SK-N-SH (cell line): ENCODE data around the gene STARD10. TPM values are rescaled to one million over a fixed set of nuclear protein-coding genes. Genes with fewer than 3 reads are reported as not detected.

Experiments
- CTCF ChIA-PET: fragments of 300-600, 350-600 bp; formaldehyde crosslinking; extraction: SDS; loops from one replicate; lab custom pipeline; 2021; lab: Yijun Ruan, JAX
- POLR2A ChIA-PET: fragments of 350-600 bp; sonication (Branson Sonifier 250); formaldehyde crosslinking; extraction: SDS; loops from one replicate; lab custom pipeline; 2020; ENCODE audit warnings: antibody characterized with exemption, inconsistent platforms; lab: Yijun Ruan, JAX
- DNase-seq: peaks from one replicate; pipeline ENCODE4 v3.0.0; 2012
- H2AFZ ChIP-seq: fragments of 200-600 bp; sonication (generic); 2 replicates; pipeline ENCODE4 v1.8.1; 2016; ENCODE audit warnings: antibody characterized with exemption, mild to moderate bottlenecking, low read depth
- H3F3A ChIP-seq: fragments of 200-600 bp; sonication (generic); replicated peaks from 2 replicates; pipeline ENCODE3; 2016; ENCODE audit warnings: antibody characterized with exemption, mild to moderate bottlenecking; ENCODE audit not compliant: insufficient read depth
- H3K27ac ChIP-seq, 2 experiments: fragments of 200-500 bp in 1 of 2; fragments of 200-600 bp in 1 of 2; sonication (Bioruptor generic) in 1 of 2; sonication (generic), shearing (Covaris generic) in 1 of 2; 2 replicates each; pipeline versions ENCODE4 v1.5.1 to v1.6.1; 2014 to 2016; ENCODE audit warnings: low read depth in 2 of 2, inconsistent platforms in 1 of 2, low read length in 1 of 2, mild to moderate bottlenecking in 1 of 2, mixed read lengths in 1 of 2
- H3K27me3 ChIP-seq: fragments of 200-600 bp; sonication (generic), shearing (Covaris generic); 2 replicates; pipeline ENCODE4 v1.6.1; 2016; ENCODE audit warnings: mixed run types; ENCODE audit not compliant: insufficient read depth
- H3K36me3 ChIP-seq, 2 experiments: fragments of 200-500 bp in 1 of 2; fragments of 200-600 bp in 1 of 2; sonication (Bioruptor generic) in 1 of 2; sonication (generic) in 1 of 2; replicated peaks in 1 of 2; 2 replicates each; pipeline versions ENCODE3 to v1.5.1; 2014 to 2016; ENCODE audit warnings: low read length in 1 of 2, mild to moderate bottlenecking in 1 of 2; ENCODE audit not compliant: insufficient read depth in 2 of 2, control insufficient read depth in 1 of 2
- H3K4me1 ChIP-seq, 2 experiments: fragments of 200-500 bp in 1 of 2; fragments of 200-600 bp in 1 of 2; sonication (Bioruptor generic) in 1 of 2; sonication (generic), shearing (Covaris generic) in 1 of 2; 2 replicates each; pipeline versions ENCODE4 v1.5.1 to v1.6.1; 2014 to 2016; ENCODE audit warnings: low read depth in 1 of 2, low read length in 1 of 2, mixed run types in 1 of 2; ENCODE audit not compliant: insufficient read depth in 2 of 2, control insufficient read depth in 1 of 2
- H3K4me2 ChIP-seq: fragments of 200-600 bp; sonication (generic), shearing (Covaris generic); 2 replicates; pipeline ENCODE4 v1.6.1; 2017; ENCODE audit warnings: mixed run types
- H3K4me3 ChIP-seq, 2 experiments: fragments of 200-500 bp in 1 of 2; fragments of 200-600 bp in 1 of 2; sonication (Bioruptor generic) in 1 of 2; sonication (generic), shearing (Covaris generic) in 1 of 2; 2 replicates each; pipeline versions ENCODE4 v1.5.1 to v1.8.1; 2014 to 2016; ENCODE audit warnings: low read depth in 2 of 2, inconsistent platforms in 1 of 2, low read length in 1 of 2, mild to moderate bottlenecking in 1 of 2, mixed read lengths in 1 of 2, moderate library complexity in 1 of 2
- H3K79me2 ChIP-seq: fragments of 200-600 bp; sonication (generic); 2 replicates; pipeline ENCODE4 v1.8.1; 2017; ENCODE audit warnings: mild to moderate bottlenecking; ENCODE audit not compliant: insufficient read depth
- H3K9ac ChIP-seq: fragments of 200-600 bp; sonication (generic); 2 replicates; pipeline ENCODE4 v1.6.1; 2017; ENCODE audit warnings: mixed run types
- H3K9me2 ChIP-seq: fragments of 200-600 bp; sonication (generic); 2 replicates; pipeline ENCODE4 v1.6.1; 2017; ENCODE audit warnings: mixed run types
- H3K9me3 ChIP-seq: fragments of 200-600 bp; sonication (generic); 2 replicates; pipeline ENCODE4 v1.6.1; 2017; ENCODE audit warnings: mixed run types, mild to moderate bottlenecking, moderate library complexity
- H4K20me1 ChIP-seq: fragments of 200-600 bp; sonication (generic); 2 replicates; pipeline ENCODE4 v1.6.1; 2017; ENCODE audit warnings: mild to moderate bottlenecking, mixed run types; ENCODE audit not compliant: insufficient read depth
- EP300 ChIP-seq, 2 experiments: IDR thresholded peaks; 2 replicates each; pipeline versions ENCODE4 v1.4.0 to v1.6.1; 2012; ENCODE audit warnings: borderline replicate concordance in 1 of 2, low read depth in 1 of 2, low read length in 1 of 2
- EZH2phosphoT487 ChIP-seq: fragments of 200-600 bp; sonication (generic); IDR thresholded peaks from 2 replicates; pipeline ENCODE4 v1.6.1; 2017; ENCODE audit warnings: low read depth, mixed run types, mild to moderate bottlenecking, antibody characterized with exemption, moderate library complexity, borderline replicate concordance
- FOSL2 ChIP-seq: IDR thresholded peaks from 2 replicates; pipeline ENCODE4 v1.4.0; 2012; ENCODE audit warnings: low read depth, mild to moderate bottlenecking, moderate library complexity, borderline replicate concordance
- GABPA ChIP-seq: IDR thresholded peaks from 2 replicates; pipeline ENCODE4 v1.4.0; 2012; ENCODE audit warnings: low read depth, mild to moderate bottlenecking
- JUND ChIP-seq: IDR thresholded peaks from 2 replicates; pipeline ENCODE4 v1.4.0; 2012
- POLR2AphosphoS5 ChIP-seq: IDR thresholded peaks from 2 replicates; pipeline ENCODE4 v1.6.1; 2012; ENCODE audit warnings: low read depth, low read length
- REST ChIP-seq: IDR thresholded peaks from 2 replicates; pipeline ENCODE4 v1.6.1; 2012; ENCODE audit warnings: mild to moderate bottlenecking, low read depth, low read length, moderate library complexity
- RFX5 ChIP-seq: IDR thresholded peaks from 2 replicates; pipeline ENCODE4 v1.6.1; 2012; ENCODE audit warnings: mild to moderate bottlenecking, improper control_type of control experiment, low read length
- RXRA ChIP-seq: IDR thresholded peaks from 2 replicates; pipeline ENCODE4 v1.4.0; 2012; ENCODE audit warnings: low read depth, mild to moderate bottlenecking, borderline replicate concordance
- USF1 ChIP-seq: IDR thresholded peaks from 2 replicates; pipeline ENCODE4 v1.4.0; 2012; ENCODE audit warnings: low read depth, borderline replicate concordance
- YY1 ChIP-seq: IDR thresholded peaks from 2 replicates; pipeline ENCODE4 v1.4.0; 2012; ENCODE audit warnings: low read depth, mild to moderate bottlenecking
- ZBTB33 ChIP-seq: IDR thresholded peaks from 2 replicates; pipeline ENCODE4 v1.4.0; 2012; ENCODE audit warnings: low read depth, borderline replicate concordance
- WGBS: methylation state at CpG from one replicate; pipeline ENCODE4 v1.1.6; 2017; ENCODE audit warnings: low lambda C conversion rate; 5-methylcytosine and 5-hydroxymethylcytosine counted together
- polyA plus RNA-seq, 3 experiments: library from polyadenylated mRNA; depleted of rRNA; stranded (reverse); fragments of >200 nt; gene quantifications; 2 replicates each; pipeline ENCODE4 v1.2.3, GENCODE V29; 2012
- TF ChIP-seq, protein P1 (sequence below): IDR thresholded peaks from 2 replicates; pipeline ENCODE4; 2012

The STARD10 gene
- polyA plus RNA-seq, 1 of the 3 experiments (the other 2 are of a cell fraction) = 47.7 TPM

GRCh38 chr11:72821221-72821919 is 27.5 kb upstream of the STARD10 start:
- no peaks in the 10 kb centered on the region for H3K9me3 ChIP-seq
- peak overlapping the region; percentile 36; the same call in 1 of the 2 replicates for H3K9ac ChIP-seq

More at GRCh38 chr11:72821221-72821919, 27.5 kb upstream of the STARD10 start:
- Histone ChIP-seq H3K4me3 (peak overlapping the region; percentile 43 to 61), H3K27ac (peak overlapping the region in 1 of 2 experiments; percentile 73; a peak in 2 of 4 replicates), H3K4me1 (peaks cover 6 to 24% of the 10 kb centered on the region in 2 experiments; a peak in 2 of 4 replicates), H3K9me2 (no peaks in the 10 kb centered on the region), H2AFZ (peak overlapping the region; percentile 43; the same call in 1 of the 2 replicates), H3F3A (no peaks in the 10 kb centered on the region), H3K27me3 (no peaks in the 10 kb centered on the region), H3K4me2 (peak overlapping the region; percentile 80), H3K79me2 (no peaks in the 10 kb centered on the region), H3K36me3 (no peaks in the 10 kb centered on the region), H4K20me1 (no peaks in the 10 kb centered on the region)
- ChIA-PET POLR2A (no interaction called here), CTCF (interaction anchor here (0.9 to 4.1 kb wide), 5 partner anchors 8 to 468 kb away, joined by 4 to 31 read pairs (median 6); no protein-coding TSS in a partner anchor)
- TF ChIP-seq REST = no peak
- no peak for TF ChIP-seq ZBTB33
- TF ChIP-seq JUND = no peak
- TF ChIP-seq, protein P1, sequence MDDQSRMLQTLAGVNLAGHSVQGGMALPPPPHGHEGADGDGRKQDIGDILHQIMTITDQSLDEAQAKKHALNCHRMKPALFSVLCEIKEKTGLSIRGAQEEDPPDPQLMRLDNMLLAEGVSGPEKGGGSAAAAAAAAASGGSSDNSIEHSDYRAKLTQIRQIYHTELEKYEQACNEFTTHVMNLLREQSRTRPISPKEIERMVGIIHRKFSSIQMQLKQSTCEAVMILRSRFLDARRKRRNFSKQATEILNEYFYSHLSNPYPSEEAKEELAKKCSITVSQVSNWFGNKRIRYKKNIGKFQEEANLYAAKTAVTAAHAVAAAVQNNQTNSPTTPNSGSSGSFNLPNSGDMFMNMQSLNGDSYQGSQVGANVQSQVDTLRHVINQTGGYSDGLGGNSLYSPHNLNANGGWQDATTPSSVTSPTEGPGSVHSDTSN = no peak
- TF ChIP-seq RXRA = no peak
- no peak for TF ChIP-seq YY1
- TF ChIP-seq USF1 = no peak
- TF ChIP-seq EZH2phosphoT487 = no peak
- no peak for TF ChIP-seq EP300 (IDR thresholded peaks at IDR 0.05; ENCODE audit: borderline replicate concordance in 1 of 2, low read depth in 1 of 2, low read length in 1 of 2)
- TF ChIP-seq RFX5 = no peak
- TF ChIP-seq POLR2AphosphoS5 = no peak
- no peak for TF ChIP-seq GABPA
- TF ChIP-seq FOSL2 = no peak
- DNase-seq = no peak
- WGBS = 74% methylated on average over 34 of the region's 50 CpGs
